Astrocyte (in vitro differentiated cells and primary cell): Measurements from ENCODE around the gene KIF20B.

Experiments used
- CTCF ChIP-seq: IDR thresholded peaks from 2 replicates; pipeline ENCODE4 v1.5.1; 2011; ENCODE audit warnings: low read depth, mild to moderate bottlenecking, inconsistent platforms, low read length, moderate library complexity; ENCODE audit not compliant: insufficient read depth
- EZH2 ChIP-seq: IDR thresholded peaks from 2 replicates; pipeline ENCODE4 v1.6.1; 2012; ENCODE audit warnings: mild to moderate bottlenecking, low read length, inconsistent platforms; ENCODE audit not compliant: insufficient read depth

- no peak for TF ChIP-seq EZH2
- no peak for TF ChIP-seq CTCF
Observed at GRCh38 chr10:89813546-89813945, 112.2 kb downstream of the KIF20B start.
